ENCODE measurements around the gene ARAP3. TPM values are rescaled to one million over a fixed set of nuclear protein-coding genes. Genes with fewer than 3 reads are reported as not detected.
"Not testable (repeated sequence)": the region's sequence is repeated elsewhere in the genome, so short reads cannot be mapped to it uniquely, and the experiment has no call there.

Gene ARAP3, protein sequence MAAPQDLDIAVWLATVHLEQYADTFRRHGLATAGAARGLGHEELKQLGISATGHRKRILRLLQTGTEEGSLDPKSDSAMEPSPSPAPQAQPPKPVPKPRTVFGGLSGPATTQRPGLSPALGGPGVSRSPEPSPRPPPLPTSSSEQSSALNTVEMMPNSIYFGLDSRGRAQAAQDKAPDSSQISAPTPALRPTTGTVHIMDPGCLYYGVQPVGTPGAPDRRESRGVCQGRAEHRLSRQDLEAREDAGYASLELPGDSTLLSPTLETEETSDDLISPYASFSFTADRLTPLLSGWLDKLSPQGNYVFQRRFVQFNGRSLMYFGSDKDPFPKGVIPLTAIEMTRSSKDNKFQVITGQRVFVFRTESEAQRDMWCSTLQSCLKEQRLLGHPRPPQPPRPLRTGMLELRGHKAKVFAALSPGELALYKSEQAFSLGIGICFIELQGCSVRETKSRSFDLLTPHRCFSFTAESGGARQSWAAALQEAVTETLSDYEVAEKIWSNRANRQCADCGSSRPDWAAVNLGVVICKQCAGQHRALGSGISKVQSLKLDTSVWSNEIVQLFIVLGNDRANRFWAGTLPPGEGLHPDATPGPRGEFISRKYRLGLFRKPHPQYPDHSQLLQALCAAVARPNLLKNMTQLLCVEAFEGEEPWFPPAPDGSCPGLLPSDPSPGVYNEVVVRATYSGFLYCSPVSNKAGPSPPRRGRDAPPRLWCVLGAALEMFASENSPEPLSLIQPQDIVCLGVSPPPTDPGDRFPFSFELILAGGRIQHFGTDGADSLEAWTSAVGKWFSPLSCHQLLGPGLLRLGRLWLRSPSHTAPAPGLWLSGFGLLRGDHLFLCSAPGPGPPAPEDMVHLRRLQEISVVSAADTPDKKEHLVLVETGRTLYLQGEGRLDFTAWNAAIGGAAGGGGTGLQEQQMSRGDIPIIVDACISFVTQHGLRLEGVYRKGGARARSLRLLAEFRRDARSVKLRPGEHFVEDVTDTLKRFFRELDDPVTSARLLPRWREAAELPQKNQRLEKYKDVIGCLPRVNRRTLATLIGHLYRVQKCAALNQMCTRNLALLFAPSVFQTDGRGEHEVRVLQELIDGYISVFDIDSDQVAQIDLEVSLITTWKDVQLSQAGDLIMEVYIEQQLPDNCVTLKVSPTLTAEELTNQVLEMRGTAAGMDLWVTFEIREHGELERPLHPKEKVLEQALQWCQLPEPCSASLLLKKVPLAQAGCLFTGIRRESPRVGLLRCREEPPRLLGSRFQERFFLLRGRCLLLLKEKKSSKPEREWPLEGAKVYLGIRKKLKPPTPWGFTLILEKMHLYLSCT (N-terminal part only)
- 2.5 and 5.5 TPM in 2 replicates for total RNA-seq (2014; rRNA removed; shearing (Covaris generic))

DNA sequence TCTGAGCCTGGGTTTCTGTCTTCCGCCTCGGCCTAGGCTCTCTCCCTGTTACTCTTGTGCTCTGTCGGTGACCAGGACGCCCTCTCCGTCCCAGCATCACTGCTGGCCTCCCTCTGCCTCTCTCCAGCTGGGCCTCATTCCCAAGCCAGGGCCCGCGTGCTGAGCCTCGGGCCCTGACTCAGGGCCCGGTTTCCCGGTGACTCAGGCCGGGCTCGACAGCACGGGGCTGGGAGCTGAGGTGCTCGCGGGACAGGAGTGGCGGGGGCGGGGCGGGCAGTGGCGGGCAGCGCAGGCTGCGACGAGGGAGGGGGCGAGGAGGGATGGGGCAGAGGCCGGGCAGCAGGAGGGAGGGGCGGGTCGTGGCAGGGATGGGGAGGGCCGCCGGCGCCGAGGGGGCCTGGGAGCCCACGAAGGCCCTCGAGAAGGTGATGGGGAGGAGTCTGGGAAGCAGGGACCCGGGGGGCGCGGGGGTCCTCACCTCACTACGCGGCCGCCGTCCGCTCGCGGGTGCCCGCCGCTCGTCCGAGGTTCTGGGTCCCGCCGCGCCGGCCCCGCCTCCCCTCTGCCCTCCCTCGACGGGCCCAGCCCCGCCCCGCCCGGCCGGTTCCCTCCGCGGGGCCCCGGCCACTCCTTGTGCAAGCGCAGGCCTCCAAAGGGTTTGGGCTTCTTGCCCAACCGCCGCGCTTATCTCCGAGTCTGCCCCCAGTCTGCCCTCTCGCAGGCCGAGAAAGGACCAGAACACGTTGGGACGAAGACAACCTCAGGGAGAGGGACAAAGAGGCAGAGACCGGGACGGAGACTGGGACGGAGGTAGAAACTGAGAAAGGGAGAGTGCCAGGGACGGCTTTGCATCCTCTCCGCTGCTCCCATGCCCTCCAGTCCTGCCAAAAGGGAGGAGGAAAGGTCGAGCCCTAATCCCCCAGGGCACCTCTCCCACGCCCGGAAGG, at the start of gene ARAP3:
ARAP3 (minus strand) TSS at position 536 of the 947 bp plus-strand sequence. CDS start 1,744 bp downstream, outside the sequence.
- peak; percentile 87 for DNase-seq (ENCODE audit: low read depth)

DNA sequence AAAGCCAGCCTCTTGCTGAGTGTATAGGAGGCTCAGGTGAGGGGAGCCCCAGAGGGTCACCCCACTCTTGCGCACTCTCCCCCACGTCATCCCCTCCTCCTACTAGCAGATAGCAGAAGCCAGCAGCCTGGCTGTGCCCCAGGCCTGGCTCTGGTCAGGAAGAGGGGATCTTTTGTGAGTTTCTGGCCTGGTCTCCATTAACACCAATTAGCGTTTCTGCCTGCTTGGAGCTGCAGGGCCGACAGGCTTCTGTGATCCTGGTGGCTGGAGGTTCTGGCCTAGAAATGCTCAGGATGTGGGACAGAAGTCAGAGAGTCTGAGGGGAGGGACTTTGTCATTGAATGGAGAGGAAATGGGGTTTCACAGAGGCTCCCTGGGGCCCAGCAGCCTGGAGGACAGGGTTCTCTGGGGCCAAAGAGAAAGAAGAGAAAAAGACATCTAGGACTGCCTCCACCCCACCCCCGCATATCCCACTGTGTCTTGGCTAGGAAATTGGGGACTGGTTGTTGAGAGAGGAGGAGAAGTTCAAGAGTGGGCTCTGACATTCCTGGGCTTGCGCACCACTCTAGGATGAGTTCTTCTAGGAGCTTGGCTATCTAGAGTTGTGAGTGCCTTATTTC, 47.5 kb upstream of the ARAP3 start:
- DNase-seq (ENCODE audit: low read depth), result no peak

GRCh38 chr5:141725891-141726290, 43.9 kb upstream of the ARAP3 start:
- peak; percentile 95 for DNase-seq (ENCODE audit: low read depth)

DNA sequence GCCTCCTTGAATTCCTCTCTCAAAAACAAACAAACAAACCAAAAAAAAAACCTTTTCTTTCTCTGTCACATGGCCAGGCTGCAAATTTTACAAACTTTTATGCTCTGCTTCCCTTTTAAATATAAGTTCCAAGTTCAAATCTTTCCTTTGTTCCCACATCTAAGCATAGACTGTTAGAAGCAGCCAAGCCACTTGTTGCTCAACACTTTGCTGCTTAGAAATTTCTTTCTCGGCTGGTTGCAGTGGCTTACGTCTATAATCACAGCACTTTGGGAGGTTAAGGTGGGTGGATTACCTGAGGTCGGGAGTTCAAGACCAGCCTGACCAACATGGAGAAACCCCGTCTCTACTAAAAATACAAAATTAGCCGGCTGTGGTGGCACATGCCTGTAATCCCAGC, 43.1 kb upstream of the ARAP3 start:
- DNase-seq (ENCODE audit: low read depth), result not testable (repeated sequence)

GRCh38 chr5:141722266-141722665, 40.2 kb upstream of the ARAP3 start:
- DNase-seq (ENCODE audit: low read depth), result no peak

DNA sequence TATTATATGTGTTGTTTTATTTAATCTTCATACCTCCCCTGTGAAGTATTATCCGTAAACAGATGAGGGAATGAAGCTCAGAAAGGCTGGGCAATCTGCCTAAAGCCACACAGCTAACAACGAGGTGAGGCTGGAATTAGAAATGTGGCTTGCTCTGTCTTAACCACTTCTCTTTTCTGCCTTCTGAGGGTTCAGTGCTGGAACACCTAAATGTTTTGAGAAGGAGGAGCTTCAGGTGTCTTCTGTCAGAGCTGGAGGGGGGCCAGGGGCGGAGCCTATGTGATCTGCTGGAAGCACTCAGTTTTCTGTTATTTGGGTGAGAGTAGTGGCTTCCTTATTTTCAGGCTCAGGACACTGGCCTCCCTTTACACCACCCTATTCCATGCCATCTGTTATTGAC, 35.0 kb upstream of the ARAP3 start:
- no peak for DNase-seq (ENCODE audit: low read depth)

- DNase-seq (ENCODE audit: low read depth), result no peak
Observed at GRCh38 chr5:141716468-141716867, 34.4 kb upstream of the ARAP3 start.

DNA sequence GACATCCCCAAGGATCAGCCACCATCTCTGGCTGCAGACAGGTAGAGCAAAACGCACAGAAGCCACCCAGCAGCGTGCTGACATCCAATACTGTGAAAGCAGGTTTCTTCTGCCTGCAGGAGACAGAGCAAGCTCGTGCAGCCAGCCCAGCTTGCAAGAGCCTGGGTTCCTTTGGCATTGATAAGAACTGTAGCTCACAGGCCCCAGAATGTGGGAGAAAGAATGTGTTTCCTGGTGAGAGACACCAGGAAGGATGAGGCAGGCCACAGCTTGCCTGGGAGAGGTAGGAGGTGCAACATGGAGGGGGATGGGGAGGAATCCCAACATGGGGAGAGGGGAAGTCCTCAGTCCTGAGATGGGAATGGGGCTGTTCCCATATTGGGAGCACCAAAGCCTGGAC, 34.0 kb upstream of the ARAP3 start:
- DNase-seq (ENCODE audit: low read depth), result peak; percentile 55

GRCh38 chr5:141715346-141715905, 33.4 kb upstream of the ARAP3 start:
- DNase-seq (ENCODE audit: low read depth), result peak; percentile 15

DNA sequence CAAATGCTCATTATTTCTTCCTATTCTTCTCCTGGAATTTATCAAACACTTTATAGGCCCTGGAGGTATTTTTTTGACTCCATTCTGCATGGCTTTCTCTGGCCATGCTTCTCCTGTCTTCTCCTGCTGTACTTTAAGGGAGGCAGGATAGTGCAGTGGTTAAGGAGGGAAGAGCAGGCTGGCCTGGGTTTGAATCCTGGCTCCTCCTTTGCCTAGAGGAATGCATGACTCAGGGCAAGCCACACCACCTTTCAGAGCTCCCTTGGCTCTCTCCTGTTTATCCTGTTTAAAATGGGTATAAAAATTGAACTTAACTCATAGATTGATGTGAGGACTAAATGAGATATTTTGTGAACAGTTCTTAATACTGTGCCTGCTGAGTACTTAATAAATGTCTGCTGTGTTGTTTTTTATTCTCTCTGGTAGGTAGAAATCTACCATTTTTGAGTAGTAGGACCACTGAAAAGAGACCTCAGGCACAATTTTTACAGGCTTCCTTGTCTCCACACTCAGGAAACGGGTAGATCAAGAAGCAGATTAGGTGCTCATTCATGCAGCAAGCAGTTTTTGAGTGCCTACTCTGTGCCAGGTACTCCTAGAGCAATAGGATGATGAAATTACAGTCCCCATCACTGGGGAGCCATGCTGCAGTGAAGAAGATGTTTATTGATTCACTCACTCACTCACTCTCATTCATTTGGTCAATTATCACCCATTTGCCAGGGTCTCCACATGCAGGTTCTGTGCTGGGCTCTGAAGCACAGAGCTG, 32.7 kb upstream of the ARAP3 start:
- DNase-seq (ENCODE audit: low read depth), result peak; percentile 68

DNA sequence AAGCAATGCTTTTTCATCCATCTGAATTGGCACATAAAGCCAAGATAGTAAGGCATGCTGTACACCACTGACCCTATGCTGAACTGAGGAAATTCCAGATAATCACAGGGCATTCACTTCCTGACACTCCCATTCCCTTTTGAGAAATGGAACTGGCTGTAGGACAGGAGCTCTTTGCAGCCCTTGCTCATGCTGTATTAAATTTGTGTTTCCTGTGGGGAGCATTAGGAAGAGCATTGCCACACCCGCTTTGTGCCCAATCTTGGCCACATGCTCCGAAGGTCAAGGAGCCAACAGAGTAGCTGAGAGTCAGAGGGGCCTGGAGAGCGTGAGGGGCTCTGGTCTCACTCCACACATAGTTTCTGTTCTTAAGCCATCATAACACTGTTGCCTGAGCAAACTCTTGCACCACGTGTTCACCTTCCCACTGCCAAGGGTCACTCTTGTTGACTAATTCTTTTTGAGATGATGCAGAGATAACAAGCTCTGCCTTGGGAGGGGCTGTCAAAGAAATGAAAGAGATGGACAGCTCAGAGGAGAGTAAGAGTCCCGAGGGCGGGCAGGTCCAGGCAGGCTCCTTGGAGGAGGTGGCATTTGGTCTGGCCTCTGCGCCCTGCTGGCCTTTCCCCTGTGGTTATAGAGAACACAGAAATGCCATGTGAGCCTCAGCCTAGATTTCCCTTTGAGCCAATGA, 31.7 kb upstream of the ARAP3 start:
- DNase-seq (ENCODE audit: low read depth), result peak; percentile 91

DNA sequence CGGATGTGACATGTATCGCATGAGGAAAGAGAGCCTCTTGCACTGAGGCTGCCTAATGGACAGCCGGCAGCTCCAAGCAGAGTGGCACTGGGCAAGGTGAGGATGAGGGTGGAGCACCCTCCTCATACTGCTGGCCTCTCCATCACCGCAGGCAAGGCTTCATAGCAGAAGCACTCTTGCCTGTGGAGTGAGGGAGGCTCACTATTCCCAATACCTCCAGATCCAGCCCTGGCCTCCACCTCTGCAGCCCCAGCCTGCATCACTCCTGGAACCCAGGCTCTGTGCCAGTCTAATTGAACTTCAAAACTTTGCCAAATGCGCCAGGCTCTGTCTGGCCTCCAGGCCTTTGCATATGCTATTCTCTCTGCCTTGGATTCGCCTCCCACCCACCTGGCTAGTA, 29.7 kb upstream of the ARAP3 start:
- DNase-seq (ENCODE audit: low read depth), result peak; percentile 18

GRCh38 chr5:141709699-141710267, 27.8 kb upstream of the ARAP3 start:
- no peak for DNase-seq (ENCODE audit: low read depth)

- DNase-seq (ENCODE audit: low read depth), result no peak
Observed at GRCh38 chr5:141708016-141708415, 26.0 kb upstream of the ARAP3 start.

DNA sequence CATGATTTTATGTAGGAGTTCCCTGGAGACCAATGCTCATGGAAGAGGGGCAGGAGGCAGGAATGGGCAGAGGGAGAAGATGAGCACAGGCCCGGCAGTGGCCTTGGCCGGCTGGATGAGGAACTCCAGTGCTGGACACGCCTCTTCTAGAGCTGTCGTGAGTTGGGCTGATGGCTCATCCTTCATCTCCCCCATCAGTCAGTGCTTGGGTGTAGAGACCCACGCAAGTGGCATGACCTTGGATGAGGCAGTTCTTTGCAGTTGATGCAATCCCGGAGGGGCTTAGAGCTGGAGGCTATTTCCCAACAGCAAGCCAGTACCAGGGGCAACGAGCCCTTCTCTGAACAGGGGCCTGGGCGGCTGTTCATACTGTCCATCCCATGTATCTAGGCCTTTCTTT, 25.5 kb upstream of the ARAP3 start:
- DNase-seq (ENCODE audit: low read depth), result no peak

GRCh38 chr5:141706121-141706520, 24.1 kb upstream of the ARAP3 start:
- DNase-seq (ENCODE audit: low read depth), result no peak

- no peak for DNase-seq (ENCODE audit: low read depth)
Observed at GRCh38 chr5:141705469-141705868, 23.4 kb upstream of the ARAP3 start.

DNA sequence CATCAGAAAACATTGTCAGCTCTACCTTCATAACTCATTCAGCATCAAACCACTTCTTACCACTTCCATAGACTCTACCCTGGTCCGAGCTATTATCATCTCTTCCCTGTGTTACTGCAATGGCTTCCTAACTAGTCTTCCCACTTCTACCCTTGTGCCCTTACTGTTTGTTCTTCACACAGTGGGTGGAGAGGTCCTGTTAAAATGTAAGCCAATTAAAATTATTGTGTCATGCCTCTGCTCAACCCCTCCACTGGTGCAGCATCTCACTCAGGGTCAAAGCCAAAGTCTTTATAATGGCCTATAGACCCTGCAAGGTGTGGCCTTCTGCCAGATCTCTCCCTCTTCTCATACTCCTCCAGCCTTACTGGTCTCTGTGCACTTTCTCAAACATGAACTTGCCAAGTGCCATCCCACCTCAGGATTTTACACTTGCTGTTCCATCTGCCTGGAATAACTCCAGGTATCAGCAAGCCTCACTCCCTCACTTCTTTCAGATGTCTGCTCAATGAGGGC, 22.8 kb upstream of the ARAP3 start:
- DNase-seq (ENCODE audit: low read depth), result no peak

Data from M059J (cell line).